HG02938 (cell line): Measurements from ENCODE around the gene PLCXD1.

Source experiments
- ATAC-seq: cut with Tn5 transposase; IDR thresholded peaks from one replicate; pipeline ENCODE4 v1.9.1; 2021; ENCODE audit warnings: mild to moderate bottlenecking, moderate library complexity; ENCODE audit not compliant: unreplicated experiment

Gene PLCXD1

GRCh38 chrX:333611-334311 lies 52.6 kb downstream of the PLCXD1 start:
- ATAC-seq, result no peak

- ATAC-seq, result no peak
Observed at GRCh38 chrX:334331-334891, 53.2 kb downstream of the PLCXD1 start.

- no peak for ATAC-seq
Observed at GRCh38 chrX:334971-335757, 54.0 kb downstream of the PLCXD1 start.

GRCh38 chrX:335758-336155 lies 54.6 kb downstream of the PLCXD1 start:
- ATAC-seq, result no peak

- no peak for ATAC-seq
Observed at GRCh38 chrX:336227-336626, 55.0 kb downstream of the PLCXD1 start.

- ATAC-seq, result no peak
Observed at GRCh38 chrX:337331-337831, 56.2 kb downstream of the PLCXD1 start.

- ATAC-seq, result no peak
Observed at GRCh38 chrX:338281-338835, 57.2 kb downstream of the PLCXD1 start.

- no peak for ATAC-seq
Observed at GRCh38 chrX:338836-339400, 57.7 kb downstream of the PLCXD1 start.

- ATAC-seq, result no peak
Observed at GRCh38 chrX:340121-340520, 58.9 kb downstream of the PLCXD1 start.

GRCh38 chrX:340641-341423 lies 59.7 kb downstream of the PLCXD1 start:
- no peak for ATAC-seq

- no peak for ATAC-seq
Observed at GRCh38 chrX:341541-342101, 60.4 kb downstream of the PLCXD1 start.

- no peak for ATAC-seq
Observed at GRCh38 chrX:344371-344901, 63.3 kb downstream of the PLCXD1 start.

GRCh38 chrX:345020-345925 lies 64.1 kb downstream of the PLCXD1 start:
- no peak for ATAC-seq

GRCh38 chrX:346034-346813 lies 65.0 kb downstream of the PLCXD1 start:
- no peak for ATAC-seq

GRCh38 chrX:347351-348117 lies 66.4 kb downstream of the PLCXD1 start:
- no peak for ATAC-seq

- ATAC-seq, result no peak
Observed at GRCh38 chrX:348461-349117, 67.4 kb downstream of the PLCXD1 start.

- no peak for ATAC-seq
Observed at GRCh38 chrX:349196-349595, 68.0 kb downstream of the PLCXD1 start.
